HEK293 (cell line): Measurements from ENCODE around the gene MORC1.

Source experiments
- CTCF ChIA-PET: fragments of 350-600 bp; formaldehyde crosslinking; extraction: SDS; loops from one replicate; lab custom pipeline; 2021; ENCODE audit warnings: antibody characterized with exemption; lab: Yijun Ruan, JAX
- POLR2A ChIA-PET: fragments of 300-600 bp; formaldehyde crosslinking; extraction: SDS; loops from one replicate; lab custom pipeline; 2020; ENCODE audit warnings: antibody characterized with exemption, inconsistent platforms; lab: Yijun Ruan, JAX
- H3K27ac ChIP-seq: fragments of 200-500 bp; sonication (Bioruptor generic); 2 replicates; pipeline ENCODE4 v1.5.1; 2014; ENCODE audit warnings: low read depth, low read length, control low read depth, inconsistent platforms; ENCODE audit errors: extremely low read depth
- H3K36me3 ChIP-seq, 2 experiments: fragments of 200-500 bp in 1 of 2; sonication (Bioruptor generic) in 1 of 2; 1 replicate in 1 of 2; 2 replicates in 1 of 2; pipeline ENCODE4 v1.5.1; 2014 to 2017; ENCODE audit warnings: inconsistent platforms in 2 of 2, low read length in 2 of 2; ENCODE audit not compliant: control insufficient read depth in 2 of 2, insufficient read depth in 1 of 2
- H3K4me1 ChIP-seq: fragments of 200-500 bp; sonication (Bioruptor generic); 2 replicates; pipeline ENCODE4 v1.5.1; 2014; ENCODE audit warnings: mild to moderate bottlenecking, low read length, inconsistent platforms; ENCODE audit not compliant: control insufficient read depth, insufficient read depth
- H3K4me3 ChIP-seq: 2 replicates; pipeline ENCODE4 v1.5.1; 2011; ENCODE audit warnings: low read depth, mild to moderate bottlenecking, control low read depth, low read length, moderate library complexity
- H3K9me3 ChIP-seq: fragments of 200-500 bp; sonication (Bioruptor generic); 2 replicates; pipeline ENCODE4 v1.5.1; 2014; ENCODE audit warnings: low read depth, low read length, inconsistent platforms; ENCODE audit not compliant: control insufficient read depth, insufficient read depth
- ATF2 ChIP-seq: fragments of 450-650 bp; formaldehyde crosslinking; IDR thresholded peaks from 2 replicates; pipeline ENCODE4 v1.5.1; 2016; ENCODE audit warnings: missing biosample characterization, missing genetic modification characterization, low read depth
- ELK4 ChIP-seq: IDR thresholded peaks from 2 replicates; pipeline ENCODE4 v1.6.1; 2011; ENCODE audit warnings: mild to moderate bottlenecking, low read depth, low read length, borderline replicate concordance
- GLIS1 ChIP-seq: fragments of 450-650 bp; formaldehyde crosslinking; IDR thresholded peaks from 2 replicates; pipeline ENCODE4 v1.5.1; 2016; ENCODE audit warnings: missing biosample characterization, missing genetic modification characterization
- KLF8 ChIP-seq: fragments of 450-650 bp; formaldehyde crosslinking; IDR thresholded peaks from 2 replicates; pipeline ENCODE4 v1.5.1; 2016; ENCODE audit warnings: missing biosample characterization, missing genetic modification characterization
- MYNN ChIP-seq: fragments of 450-650 bp; formaldehyde crosslinking; IDR thresholded peaks from 2 replicates; pipeline ENCODE4 v1.5.1; 2016; ENCODE audit warnings: missing biosample characterization, missing genetic modification characterization, borderline replicate concordance
- SETDB1 ChIP-seq: IDR thresholded peaks from one replicate; pipeline ENCODE4 v1.6.1; 2017; ENCODE audit warnings: mild to moderate bottlenecking, low read length, moderate library complexity, mixed read lengths; ENCODE audit not compliant: insufficient read length
- TRIM28 ChIP-seq: IDR thresholded peaks from 2 replicates; pipeline ENCODE4 v1.6.1; 2011; ENCODE audit warnings: low read length, control low read depth, borderline replicate concordance
- WT1 ChIP-seq: fragments of 450-650 bp; formaldehyde crosslinking; IDR thresholded peaks from 2 replicates; pipeline ENCODE4 v1.5.1; 2016; ENCODE audit warnings: missing biosample characterization, missing genetic modification characterization
- ZBTB1 ChIP-seq: fragments of 450-650 bp; formaldehyde crosslinking; IDR thresholded peaks from 2 replicates; pipeline ENCODE4 v1.5.1; 2016; ENCODE audit warnings: missing biosample characterization, missing genetic modification characterization
- ZFP37 ChIP-seq: fragments of 450-650 bp; formaldehyde crosslinking; IDR thresholded peaks from 2 replicates; pipeline ENCODE4 v1.5.1; 2016; ENCODE audit warnings: missing biosample characterization, missing genetic modification characterization
- ZNF138 ChIP-seq: fragments of 450-650 bp; formaldehyde crosslinking; IDR thresholded peaks from 2 replicates; pipeline ENCODE4 v1.5.1; 2016; ENCODE audit warnings: missing biosample characterization, missing genetic modification characterization, borderline replicate concordance
- ZNF169 ChIP-seq: fragments of 450-650 bp; formaldehyde crosslinking; IDR thresholded peaks from 2 replicates; pipeline ENCODE4 v1.5.1; 2016; ENCODE audit warnings: missing biosample characterization, missing genetic modification characterization
- ZNF184 ChIP-seq: fragments of 450-650 bp; IDR thresholded peaks from 2 replicates; pipeline ENCODE4 v1.5.1; 2018; ENCODE audit warnings: missing biosample characterization, mild to moderate bottlenecking, missing genetic modification characterization
- ZNF239 ChIP-seq: fragments of 450-650 bp; formaldehyde crosslinking; IDR thresholded peaks from 2 replicates; pipeline ENCODE4 v1.5.1; 2016; ENCODE audit warnings: missing biosample characterization, missing genetic modification characterization
- ZNF354C ChIP-seq: fragments of 450-650 bp; formaldehyde crosslinking; IDR thresholded peaks from 2 replicates; pipeline ENCODE4 v1.5.1; 2016; ENCODE audit warnings: missing biosample characterization, missing genetic modification characterization, low read depth, borderline replicate concordance
- ZNF366 ChIP-seq: fragments of 450-650 bp; formaldehyde crosslinking; conservative IDR thresholded peaks from 2 replicates; pipeline ENCODE4 v1.5.1; 2016; ENCODE audit warnings: missing biosample characterization, missing genetic modification characterization
- ZNF394 ChIP-seq: fragments of 450-650 bp; formaldehyde crosslinking; IDR thresholded peaks from 2 replicates; pipeline ENCODE4 v1.5.1; 2016; ENCODE audit warnings: missing biosample characterization, missing genetic modification characterization, mild to moderate bottlenecking, moderate library complexity, borderline replicate concordance
- ZNF423 ChIP-seq: fragments of 450-650 bp; formaldehyde crosslinking; IDR thresholded peaks from 2 replicates; pipeline ENCODE4 v1.5.1; 2016; ENCODE audit warnings: missing biosample characterization, missing genetic modification characterization
- ZNF513 ChIP-seq: fragments of 450-650 bp; IDR thresholded peaks from 2 replicates; pipeline ENCODE4 v1.5.1; 2018; ENCODE audit warnings: missing biosample characterization, missing genetic modification characterization
- ZNF514 ChIP-seq: fragments of 450-650 bp; formaldehyde crosslinking; IDR thresholded peaks from 2 replicates; pipeline ENCODE4 v1.5.1; 2016; ENCODE audit warnings: missing biosample characterization, missing genetic modification characterization
- ZNF544 ChIP-seq: fragments of 450-650 bp; formaldehyde crosslinking; IDR thresholded peaks from 2 replicates; pipeline ENCODE4 v1.5.0; 2017; ENCODE audit warnings: missing biosample characterization, missing genetic modification characterization
- ZNF558 ChIP-seq: fragments of 450-650 bp; formaldehyde crosslinking; IDR thresholded peaks from 2 replicates; pipeline ENCODE4 v1.5.1; 2016; ENCODE audit warnings: missing biosample characterization, missing genetic modification characterization
- ZNF585B ChIP-seq: fragments of 450-650 bp; formaldehyde crosslinking; IDR thresholded peaks from 2 replicates; pipeline ENCODE4 v1.5.1; 2016; ENCODE audit warnings: missing biosample characterization, missing genetic modification characterization
- ZNF629 ChIP-seq: fragments of 450-650 bp; formaldehyde crosslinking; IDR thresholded peaks from 2 replicates; pipeline ENCODE4 v1.5.1; 2017; ENCODE audit warnings: missing biosample characterization, missing genetic modification characterization
- ZNF670 ChIP-seq: fragments of 450-650 bp; formaldehyde crosslinking; IDR thresholded peaks from 2 replicates; pipeline ENCODE4 v1.5.1; 2016; ENCODE audit warnings: missing biosample characterization, missing genetic modification characterization, low read depth
- ZNF707 ChIP-seq: fragments of 450-650 bp; formaldehyde crosslinking; IDR thresholded peaks from 2 replicates; pipeline ENCODE4 v1.5.1; 2016; ENCODE audit warnings: missing biosample characterization, missing genetic modification characterization
- ZNF777 ChIP-seq: fragments of 450-650 bp; formaldehyde crosslinking; IDR thresholded peaks from 2 replicates; pipeline ENCODE4 v1.5.1; 2017; ENCODE audit warnings: missing biosample characterization, missing genetic modification characterization, borderline replicate concordance

Gene MORC1

GRCh38 chr3:109071350-109072142 lies 46.4 kb downstream of the MORC1 start:
- POLR2A ChIA-PET = no interaction called here
- H3K4me3 ChIP-seq = no peak overlapping the region
- CTCF ChIA-PET = interaction anchor here (0.6 to 1.5 kb wide), 2 partner anchors 48 to 173 kb away, joined by 3 to 7 read pairs; no protein-coding TSS in a partner anchor
- no peak overlapping the region for H3K27ac ChIP-seq
- no peak for TF ChIP-seq GLIS1 (tag by site-specific recombination)
- TF ChIP-seq ZNF394 = no peak
- no peak for TF ChIP-seq ZNF544 (tag by site-specific recombination)
- no peak for TF ChIP-seq ZNF629 (tag by site-specific recombination)
- TF ChIP-seq ZNF707 (tag by site-specific recombination) = no peak
- TF ChIP-seq ZNF513 (tag by site-specific recombination) = no peak
- TF ChIP-seq WT1 (tag by site-specific recombination) = no peak
- TF ChIP-seq ZNF366 = no peak
- TF ChIP-seq ZNF423 (tag by site-specific recombination) = no peak
- no peak for TF ChIP-seq ZNF514
- TF ChIP-seq ZNF558 (tag by site-specific recombination) = no peak
- no peaks in the 10 kb centered on the region for H3K9me3 ChIP-seq
- no peaks in the 10 kb centered on the region for H3K4me1 ChIP-seq
- no peaks in the 10 kb centered on the region for H3K36me3 ChIP-seq

GRCh38 chr3:109070211-109070610 lies 47.7 kb downstream of the MORC1 start:
- TF ChIP-seq KLF8 (tag by site-specific recombination) (no peak), ELK4 (no peak), ZNF239 (no peak), ZNF354C (no peak), TRIM28 (no peak)
- ChIA-PET POLR2A (no interaction called here), CTCF (interaction anchor here (1.5 kb wide), 1 partner anchor 46 kb away, joined by 7 read pairs; no protein-coding TSS in a partner anchor)
- H3K9me3 ChIP-seq = no peaks in the 10 kb centered on the region
- H3K36me3 ChIP-seq = no peaks in the 10 kb centered on the region
- H3K27ac ChIP-seq = no peak overlapping the region
- no peaks in the 10 kb centered on the region for H3K4me1 ChIP-seq
- H3K4me3 ChIP-seq = no peak overlapping the region

GRCh38 chr3:109066864-109067263 lies 51.1 kb downstream of the MORC1 start:
- Histone ChIP-seq H3K4me1 (no peaks in the 10 kb centered on the region), H3K36me3 (no peaks in the 10 kb centered on the region), H3K4me3 (no peak overlapping the region), H3K27ac (no peak overlapping the region), H3K9me3 (no peaks in the 10 kb centered on the region)
- POLR2A ChIA-PET = no interaction called here
- TF ChIP-seq ZNF777 (tag by site-specific recombination) = no peak
- CTCF ChIA-PET = no interaction called here

GRCh38 chr3:109059264-109059663 lies 58.7 kb downstream of the MORC1 start:
- H3K4me3 ChIP-seq = no peak overlapping the region
- H3K9me3 ChIP-seq = no peaks in the 10 kb centered on the region
- ChIA-PET POLR2A (no interaction called here), CTCF (no interaction called here)
- no peaks in the 10 kb centered on the region for H3K4me1 ChIP-seq
- H3K36me3 ChIP-seq = no peaks in the 10 kb centered on the region
- no peak overlapping the region for H3K27ac ChIP-seq
- TF ChIP-seq ATF2 (tag by site-specific recombination) (no peak), ZFP37 (tag by site-specific recombination) (no peak), ZBTB1 (tag by site-specific recombination) (no peak), ZNF670 (no peak), ZNF138 (tag by site-specific recombination) (no peak), ZNF169 (no peak), MYNN (no peak), SETDB1 (no peak), ZNF184 (tag by site-specific recombination) (no peak), ZNF585B (no peak)
